Cerebellar nuclear complex (tissue), 1 donor: ENCODE measurements around the gene RBM27.
"Not testable (repeated sequence)": the region's sequence is repeated elsewhere in the genome, so short reads cannot be mapped to it uniquely, and the experiment has no call there.

Experiments used
- DNase-seq, 2 experiments: peaks; one replicate each; lab custom pipeline; 2025; lab: John Stamatoyannopoulos, UW

Gene RBM27

GRCh38 chr5:146205499-146206202 is 2.2 kb downstream of the RBM27 start:
- no peak for DNase-seq

- no peak for DNase-seq
These were observed 2.9 kb downstream of the RBM27 start for GRCh38 chr5:146206257-146206656.

GRCh38 chr5:146208916-146209522 is 5.6 kb downstream of the RBM27 start:
- DNase-seq, result no peak

- no peak for DNase-seq
These were observed 6.3 kb downstream of the RBM27 start for GRCh38 chr5:146209714-146210113.

- DNase-seq, result not testable (repeated sequence)
These were observed 7.4 kb downstream of the RBM27 start for GRCh38 chr5:146210810-146211209.

GRCh38 chr5:146213210-146213826 is 9.9 kb downstream of the RBM27 start:
- DNase-seq, result no peak

GRCh38 chr5:146214881-146215280 is 11.5 kb downstream of the RBM27 start:
- DNase-seq, result not testable (repeated sequence)

GRCh38 chr5:146218168-146218567 is 14.8 kb downstream of the RBM27 start:
- DNase-seq, result no peak

- DNase-seq, result no peak
These were observed 15.8 kb downstream of the RBM27 start for GRCh38 chr5:146219243-146219642.

GRCh38 chr5:146221234-146221633 is 17.8 kb downstream of the RBM27 start:
- DNase-seq, result no peak

- no peak for DNase-seq
These were observed 18.6 kb downstream of the RBM27 start for GRCh38 chr5:146222005-146222404.

GRCh38 chr5:146223179-146223578 is 19.8 kb downstream of the RBM27 start:
- DNase-seq, result no peak

- no peak for DNase-seq
These were observed 25.8 kb downstream of the RBM27 start for GRCh38 chr5:146229222-146229621.

- no peak for DNase-seq
These were observed 28.8 kb downstream of the RBM27 start for GRCh38 chr5:146232223-146232622.

GRCh38 chr5:146233441-146233840 is 30.0 kb downstream of the RBM27 start:
- no peak for DNase-seq

- no peak for DNase-seq
These were observed 35.6 kb downstream of the RBM27 start for GRCh38 chr5:146238973-146239372.

- DNase-seq, result no peak
These were observed 37.5 kb downstream of the RBM27 start for GRCh38 chr5:146240951-146241350.

GRCh38 chr5:146243247-146243646 is 39.8 kb downstream of the RBM27 start:
- no peak for DNase-seq

GRCh38 chr5:146248561-146248960 is 45.2 kb downstream of the RBM27 start:
- no peak for DNase-seq

- no peak for DNase-seq
These were observed 46.4 kb downstream of the RBM27 start for GRCh38 chr5:146249801-146250200.
